NCI-H2029 treated with DMSO at 0.1 percent for 48 hours (cell line): ENCODE results near the gene STIL.
"Not testable (repeated sequence)": the region's sequence is repeated elsewhere in the genome, so short reads cannot be mapped to it uniquely, and the experiment has no call there.

Experiments used
- DNase-seq: peaks from one replicate; lab custom pipeline; 2025; lab: John Stamatoyannopoulos, UW

Gene STIL

GRCh38 chr1:47319968-47320367 is 6.0 kb upstream of the STIL start:
- not testable (repeated sequence) for DNase-seq

GRCh38 chr1:47317841-47318240 is 3.9 kb upstream of the STIL start:
- DNase-seq: no peak

GRCh38 chr1:47309427-47309826 is 4.5 kb downstream of the STIL start:
- no peak for DNase-seq

- DNase-seq: no peak
Observed at GRCh38 chr1:47302472-47302871, 11.5 kb downstream of the STIL start.

DNA sequence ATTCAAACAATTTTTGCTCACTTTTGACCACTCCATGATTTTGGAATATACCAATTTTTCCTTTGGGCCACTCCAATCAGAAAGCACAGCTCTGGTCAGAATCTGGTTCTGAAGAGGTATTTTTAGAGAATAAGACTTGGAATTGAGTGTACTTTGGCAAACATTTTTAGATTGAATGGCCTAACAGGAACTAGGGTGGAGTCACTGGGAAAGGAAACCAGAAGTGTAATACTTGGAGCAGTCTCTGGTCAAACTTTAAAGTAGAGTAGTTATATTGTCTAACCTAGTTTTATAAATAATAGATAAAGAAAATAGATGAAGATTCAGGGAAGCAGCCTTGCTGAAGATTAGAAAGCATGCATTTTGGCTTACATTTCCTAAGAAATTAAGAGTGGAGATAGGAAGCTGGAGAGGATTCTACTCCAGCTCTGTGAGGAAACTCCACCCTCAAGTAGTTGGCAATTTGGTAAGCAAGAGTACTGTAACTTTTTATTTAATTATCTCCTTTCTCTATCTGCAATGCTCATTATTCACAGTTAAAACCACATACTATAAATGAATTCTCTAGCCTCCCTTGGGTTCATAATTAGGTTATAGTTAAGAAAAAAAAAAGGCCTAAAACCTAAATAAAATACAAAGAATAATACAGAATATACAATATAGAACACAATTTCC is 15.8 kb downstream of the STIL start:
- no peak for DNase-seq

DNA sequence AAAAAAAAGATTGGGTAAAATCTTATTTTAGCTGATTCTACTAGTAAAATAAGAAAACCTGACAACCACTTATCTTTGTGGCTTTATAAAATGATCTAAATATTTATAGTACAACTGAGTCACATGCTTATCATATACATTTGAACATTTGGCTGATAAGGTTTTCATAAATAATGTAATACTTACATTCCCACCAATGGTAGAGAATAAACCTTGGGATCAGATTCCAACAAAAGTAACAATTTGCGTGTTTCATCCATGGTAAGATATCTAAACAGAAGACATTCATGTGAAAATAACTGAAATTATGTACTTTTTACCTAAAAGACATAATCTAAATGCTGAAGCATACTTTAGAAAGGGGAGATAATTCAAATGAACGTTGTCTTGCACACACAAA is 18.4 kb downstream of the STIL start:
- DNase-seq: no peak

DNA sequence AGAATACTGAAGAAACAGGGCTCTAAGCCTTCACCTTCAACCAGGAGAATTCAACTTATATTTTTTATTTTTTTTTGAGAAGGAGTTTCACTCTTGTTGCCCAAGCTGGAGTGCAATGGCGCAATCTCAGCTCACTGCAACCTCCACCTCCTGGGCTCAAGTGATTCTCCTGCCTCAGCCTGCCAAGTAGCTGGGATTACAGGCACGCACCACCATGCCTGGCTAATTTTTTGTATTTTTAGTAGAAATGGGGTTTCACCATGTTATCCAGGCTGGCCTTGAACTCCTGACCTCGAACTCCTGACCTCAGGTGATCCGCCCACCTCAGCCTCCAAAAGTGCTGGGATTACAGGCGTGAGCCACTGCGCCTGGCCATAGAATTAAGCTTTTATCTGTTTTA is 19.1 kb downstream of the STIL start:
- DNase-seq: not testable (repeated sequence)

GRCh38 chr1:47288116-47288515 is 25.8 kb downstream of the STIL start:
- not testable (repeated sequence) for DNase-seq

GRCh38 chr1:47280142-47280541 is 33.8 kb downstream of the STIL start:
- no peak for DNase-seq

- DNase-seq: no peak
Observed at GRCh38 chr1:47276850-47277249, 37.1 kb downstream of the STIL start.

DNA sequence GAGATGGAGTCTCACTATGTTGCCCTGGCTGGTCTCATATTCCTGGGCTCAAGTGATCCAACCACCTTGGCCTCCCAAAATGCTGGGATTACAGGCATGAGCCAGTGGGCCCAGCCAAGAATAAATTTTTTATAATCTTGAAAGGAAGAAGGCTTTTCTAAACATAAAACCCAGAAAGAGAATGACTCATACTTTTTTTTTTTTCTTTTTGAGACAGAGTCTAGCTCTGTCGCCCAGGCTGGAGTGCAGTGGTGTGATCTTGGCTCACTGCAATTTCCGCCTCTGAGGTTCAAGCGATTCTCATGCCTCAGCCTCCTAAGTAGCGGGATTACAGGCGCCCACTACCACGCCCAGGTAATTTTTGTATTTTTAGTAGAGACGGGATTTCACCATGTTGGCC is 38.1 kb downstream of the STIL start:
- not testable (repeated sequence) for DNase-seq

- DNase-seq: not testable (repeated sequence)
Observed at GRCh38 chr1:47265529-47265928, 48.4 kb downstream of the STIL start.

DNA sequence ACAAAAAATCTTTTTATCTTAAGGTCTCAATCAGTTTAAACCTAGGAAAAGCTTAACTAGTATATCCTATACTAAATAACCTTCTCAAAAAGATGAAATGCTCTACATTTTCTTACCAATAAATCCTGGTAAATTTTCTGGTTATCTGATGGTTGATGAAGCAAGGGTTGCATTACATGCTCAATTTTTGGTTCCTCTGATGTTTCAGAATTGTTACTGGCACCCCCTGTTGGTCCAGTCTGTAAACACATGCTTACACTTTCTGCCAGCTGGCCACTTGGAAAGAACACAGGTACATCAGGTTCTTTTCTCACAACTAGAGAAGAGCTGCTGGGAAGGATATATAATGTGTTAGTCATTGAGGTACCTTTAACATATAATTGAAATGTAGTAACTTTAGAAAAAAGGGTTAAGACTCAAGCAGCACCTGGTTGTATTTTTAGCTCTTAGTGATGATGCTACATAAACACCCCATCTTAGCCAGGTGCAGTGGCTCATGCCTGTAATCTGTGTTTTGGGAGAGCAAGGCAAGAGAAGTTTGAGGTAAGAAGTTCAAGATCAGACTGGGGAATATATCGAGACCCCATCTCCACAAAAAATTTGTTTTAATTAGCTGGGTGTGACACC is 51.0 kb downstream of the STIL start:
- DNase-seq: peak; percentile 60

DNA sequence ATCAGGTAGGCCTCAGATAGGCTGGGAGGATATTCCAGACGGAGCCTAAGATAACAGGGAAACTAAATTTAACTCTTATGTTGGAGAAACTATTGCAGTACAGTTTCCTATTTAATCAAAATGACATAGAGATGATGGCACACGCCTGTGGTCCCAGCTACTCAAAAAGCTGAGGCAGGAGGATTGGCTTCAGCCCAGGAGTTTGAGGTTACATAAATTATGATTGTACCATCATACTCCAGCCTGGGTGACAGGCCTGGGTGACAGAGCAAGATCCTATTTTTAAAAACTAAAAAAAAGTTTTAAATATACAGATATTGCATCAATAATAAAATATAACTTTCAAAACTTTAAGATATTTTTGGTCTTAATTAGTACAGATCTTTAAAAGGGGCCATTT is 56.7 kb downstream of the STIL start:
- no peak for DNase-seq

- no peak for DNase-seq
Observed at GRCh38 chr1:47252795-47253194, 61.2 kb downstream of the STIL start.

DNA sequence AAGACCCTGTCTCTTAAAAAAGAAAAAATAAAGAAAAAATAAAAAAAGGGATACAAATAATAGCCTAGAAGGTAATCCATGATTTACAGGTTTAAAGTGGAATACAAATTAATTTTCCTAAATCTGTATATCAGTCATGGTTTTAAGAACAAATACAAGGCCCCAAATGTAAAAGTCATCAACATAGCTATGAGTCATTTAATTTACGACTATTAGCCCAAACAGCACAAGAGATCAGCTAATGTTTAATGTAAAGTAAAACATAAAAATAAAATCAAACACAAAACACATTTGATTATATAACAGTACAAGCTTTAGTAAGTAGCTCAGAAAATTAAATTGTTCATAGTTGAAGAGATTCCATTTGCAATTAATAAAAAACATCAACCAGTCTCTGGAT is 61.6 kb downstream of the STIL start:
- no peak for DNase-seq

DNA sequence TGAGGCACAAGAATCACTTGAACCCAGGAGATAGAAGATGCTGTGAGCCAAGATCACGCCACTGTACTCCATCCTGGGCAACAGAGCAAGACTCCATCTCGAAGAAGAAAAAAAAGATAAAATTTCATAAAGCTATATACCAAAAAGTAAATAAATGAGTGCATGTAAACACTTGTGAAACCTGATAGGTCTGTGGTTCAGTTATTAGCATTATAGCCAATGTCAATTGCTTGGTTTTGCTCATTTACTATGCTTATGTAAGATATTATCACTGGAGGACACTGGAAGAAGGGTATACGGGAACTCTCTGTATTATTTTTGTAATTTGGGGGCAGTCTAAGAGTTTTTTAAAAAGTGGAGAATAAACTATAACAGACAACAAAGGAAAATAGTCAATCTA is 64.2 kb downstream of the STIL start:
- DNase-seq: no peak

DNA sequence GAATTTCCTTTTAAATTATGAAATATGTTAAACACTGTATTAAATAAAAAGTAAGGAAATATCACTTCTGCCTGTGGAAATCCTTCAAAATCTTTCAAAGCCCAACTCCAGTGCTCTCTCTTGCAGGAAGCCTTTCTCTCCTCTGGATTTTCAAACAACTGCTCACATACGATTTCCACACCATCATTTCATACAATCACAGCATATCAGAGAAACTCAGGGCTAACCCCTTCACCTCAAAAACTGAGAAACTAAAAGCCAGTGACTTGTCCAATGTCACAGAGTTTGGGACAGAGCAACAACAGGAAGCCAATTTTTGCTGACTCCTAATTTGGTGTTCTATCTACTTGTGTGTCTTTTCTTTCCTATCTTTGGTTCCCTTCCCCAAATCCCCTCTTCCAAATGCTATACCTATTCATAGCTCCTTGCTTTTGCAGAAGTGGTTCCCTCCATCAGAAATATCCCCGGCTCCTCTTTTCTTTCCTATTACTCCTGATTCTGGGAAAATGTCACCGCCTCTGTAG is 69.5 kb downstream of the STIL start:
- no peak for DNase-seq

DNA sequence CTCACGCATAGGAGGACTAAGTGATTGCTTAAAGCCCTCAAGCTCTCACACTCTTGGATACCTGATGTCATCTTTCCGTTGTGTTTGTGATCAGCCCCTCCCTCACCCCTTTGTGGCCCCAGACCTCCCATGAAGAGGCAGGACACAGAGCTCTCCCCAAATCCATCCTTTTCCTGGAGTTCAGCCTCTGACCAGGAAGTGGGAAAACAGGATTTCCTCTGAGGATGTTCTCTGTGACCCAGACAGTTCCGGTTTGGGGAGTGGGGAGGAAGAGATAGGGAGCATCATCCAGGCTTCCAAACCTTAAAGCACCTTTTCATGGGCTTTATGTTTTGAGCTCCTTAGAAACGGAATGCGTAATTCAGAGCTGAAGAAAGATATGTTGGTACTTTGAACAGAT is 70.0 kb downstream of the STIL start:
- DNase-seq: no peak

GRCh38 chr1:47241114-47242113 is 72.5 kb downstream of the STIL start:
- no peak for DNase-seq

- DNase-seq: no peak
Observed at GRCh38 chr1:47238935-47239592, 74.9 kb downstream of the STIL start.

DNA sequence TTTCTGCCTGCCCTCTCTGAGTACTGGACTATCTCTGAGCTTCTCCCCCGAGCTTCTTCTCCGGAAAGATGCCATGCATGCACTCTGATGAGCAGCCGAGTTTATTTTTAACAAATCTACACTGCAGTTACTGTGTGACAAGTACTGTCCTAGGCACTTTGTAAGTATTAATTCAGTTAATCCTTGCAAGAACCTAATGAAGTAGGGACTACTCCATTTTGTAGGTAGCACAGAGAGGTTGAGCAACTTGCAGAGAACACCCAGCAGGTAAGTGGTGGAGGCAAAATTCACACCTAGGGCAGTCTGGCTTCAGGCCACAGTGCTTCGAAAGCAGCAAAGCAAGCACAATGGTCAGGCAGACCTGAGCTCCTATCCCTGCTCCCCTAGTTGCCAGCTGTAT is 78.1 kb downstream of the STIL start:
- no peak for DNase-seq
